WI38 (cell line): ENCODE data around the gene ENPP1.
A peak's percentile ranks its signal among the peaks of the same experiment; 100 is the strongest.
"Not testable (repeated sequence)": the region's sequence is repeated elsewhere in the genome, so short reads cannot be mapped to it uniquely, and the experiment has no call there.

Experiments
- H3K4me3 ChIP-seq: 2 replicates; pipeline ENCODE4 v1.5.1; 2011; ENCODE audit warnings: low read depth, mild to moderate bottlenecking, control low read depth, low read length
- TF ChIP-seq, protein P1 (sequence below): IDR thresholded peaks from 2 replicates; pipeline ENCODE4 v1.5.1; 2012; ENCODE audit warnings: low read depth, mild to moderate bottlenecking, control low read depth, low read length

ENPP1 gene

DNA sequence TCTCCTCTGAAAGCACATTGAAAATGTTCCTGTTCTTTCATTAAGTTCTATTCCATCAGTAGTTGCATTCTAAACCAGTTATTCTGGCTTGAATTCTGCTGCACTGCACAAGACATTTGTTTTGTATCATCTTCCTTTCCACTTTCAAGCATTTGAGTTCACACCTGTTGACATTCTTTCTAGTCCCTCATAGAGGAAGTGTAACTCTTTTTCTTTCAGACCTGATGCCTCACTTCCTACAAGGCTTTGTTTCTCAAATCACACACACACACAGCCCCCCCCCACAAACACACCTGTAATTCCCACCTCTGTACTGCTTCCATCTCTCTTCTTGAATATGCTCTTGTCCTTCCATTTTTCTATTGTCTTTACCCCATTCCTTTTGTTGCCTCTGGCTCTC lies 92.4 kb downstream of the ENPP1 start:
- TF ChIP-seq, protein P1, sequence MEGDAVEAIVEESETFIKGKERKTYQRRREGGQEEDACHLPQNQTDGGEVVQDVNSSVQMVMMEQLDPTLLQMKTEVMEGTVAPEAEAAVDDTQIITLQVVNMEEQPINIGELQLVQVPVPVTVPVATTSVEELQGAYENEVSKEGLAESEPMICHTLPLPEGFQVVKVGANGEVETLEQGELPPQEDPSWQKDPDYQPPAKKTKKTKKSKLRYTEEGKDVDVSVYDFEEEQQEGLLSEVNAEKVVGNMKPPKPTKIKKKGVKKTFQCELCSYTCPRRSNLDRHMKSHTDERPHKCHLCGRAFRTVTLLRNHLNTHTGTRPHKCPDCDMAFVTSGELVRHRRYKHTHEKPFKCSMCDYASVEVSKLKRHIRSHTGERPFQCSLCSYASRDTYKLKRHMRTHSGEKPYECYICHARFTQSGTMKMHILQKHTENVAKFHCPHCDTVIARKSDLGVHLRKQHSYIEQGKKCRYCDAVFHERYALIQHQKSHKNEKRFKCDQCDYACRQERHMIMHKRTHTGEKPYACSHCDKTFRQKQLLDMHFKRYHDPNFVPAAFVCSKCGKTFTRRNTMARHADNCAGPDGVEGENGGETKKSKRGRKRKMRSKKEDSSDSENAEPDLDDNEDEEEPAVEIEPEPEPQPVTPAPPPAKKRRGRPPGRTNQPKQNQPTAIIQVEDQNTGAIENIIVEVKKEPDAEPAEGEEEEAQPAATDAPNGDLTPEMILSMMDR = no peak
- no peak overlapping the region for H3K4me3 ChIP-seq

DNA sequence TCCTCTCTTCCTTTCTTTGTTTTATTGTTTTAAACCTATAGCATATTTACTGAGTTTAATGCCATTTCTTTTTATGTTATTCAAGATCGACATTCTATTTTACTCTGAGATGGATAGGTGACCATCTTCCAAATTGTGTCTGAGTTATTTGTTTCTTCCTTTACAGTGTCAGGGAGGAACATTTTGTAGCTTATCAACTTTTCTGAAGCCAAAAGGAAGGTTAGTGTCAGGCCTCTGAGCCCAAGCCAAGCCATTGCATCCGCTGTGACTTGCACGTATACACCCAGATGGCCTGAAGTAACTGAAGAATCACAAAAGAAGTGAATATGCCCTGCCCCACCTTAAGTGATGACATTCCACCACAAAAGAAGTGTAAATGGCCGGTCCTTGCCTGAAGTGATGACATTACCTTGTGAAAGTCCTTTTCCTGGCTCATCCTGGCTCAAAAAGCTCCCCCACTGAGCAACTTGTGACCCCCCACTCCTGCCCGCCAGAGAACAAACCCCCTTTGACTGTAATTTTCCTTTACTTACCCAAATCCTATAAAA lies 93.6 kb downstream of the ENPP1 start:
- H3K4me3 ChIP-seq = not testable (repeated sequence)

DNA sequence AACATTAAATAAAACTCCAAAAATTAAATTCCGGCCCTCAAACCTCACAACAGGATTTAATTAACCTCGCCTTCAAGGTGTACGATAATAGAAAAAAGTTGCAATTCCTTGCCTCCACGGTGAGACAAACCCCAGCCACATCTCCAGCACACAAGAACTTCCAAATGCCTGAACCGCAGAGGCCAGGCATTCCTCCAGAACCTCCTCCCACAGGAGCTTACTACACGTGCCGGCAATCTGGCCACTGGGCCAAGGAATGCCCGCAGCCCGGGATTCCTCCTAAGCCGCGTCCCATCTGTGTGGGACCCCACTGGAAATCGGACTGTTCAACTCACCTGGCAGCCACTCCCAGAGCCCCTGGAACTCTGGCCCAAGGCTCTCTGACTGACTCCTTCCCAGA lies 95.9 kb downstream of the ENPP1 start:
- not testable (repeated sequence) for H3K4me3 ChIP-seq

DNA sequence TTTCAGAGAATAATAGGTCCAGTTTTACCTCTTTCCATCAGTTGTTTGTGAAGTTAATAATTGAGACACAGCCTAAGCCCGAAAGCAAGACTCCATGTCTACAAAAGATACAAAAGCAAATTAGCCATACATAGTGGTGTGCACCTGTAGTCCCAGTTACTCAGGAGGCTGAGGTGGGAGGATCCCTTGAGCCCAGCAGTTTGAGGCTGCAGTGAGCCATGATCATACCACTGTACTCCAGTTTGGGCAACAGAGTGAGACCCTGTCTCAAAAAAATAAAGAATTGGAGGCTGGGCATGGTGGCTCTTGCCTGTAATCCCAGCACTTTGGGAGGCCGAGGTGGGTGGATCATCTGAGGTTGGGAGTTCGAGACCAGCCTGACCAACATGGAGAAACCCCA lies 101.0 kb downstream of the ENPP1 start:
- not testable (repeated sequence) for H3K4me3 ChIP-seq

DNA sequence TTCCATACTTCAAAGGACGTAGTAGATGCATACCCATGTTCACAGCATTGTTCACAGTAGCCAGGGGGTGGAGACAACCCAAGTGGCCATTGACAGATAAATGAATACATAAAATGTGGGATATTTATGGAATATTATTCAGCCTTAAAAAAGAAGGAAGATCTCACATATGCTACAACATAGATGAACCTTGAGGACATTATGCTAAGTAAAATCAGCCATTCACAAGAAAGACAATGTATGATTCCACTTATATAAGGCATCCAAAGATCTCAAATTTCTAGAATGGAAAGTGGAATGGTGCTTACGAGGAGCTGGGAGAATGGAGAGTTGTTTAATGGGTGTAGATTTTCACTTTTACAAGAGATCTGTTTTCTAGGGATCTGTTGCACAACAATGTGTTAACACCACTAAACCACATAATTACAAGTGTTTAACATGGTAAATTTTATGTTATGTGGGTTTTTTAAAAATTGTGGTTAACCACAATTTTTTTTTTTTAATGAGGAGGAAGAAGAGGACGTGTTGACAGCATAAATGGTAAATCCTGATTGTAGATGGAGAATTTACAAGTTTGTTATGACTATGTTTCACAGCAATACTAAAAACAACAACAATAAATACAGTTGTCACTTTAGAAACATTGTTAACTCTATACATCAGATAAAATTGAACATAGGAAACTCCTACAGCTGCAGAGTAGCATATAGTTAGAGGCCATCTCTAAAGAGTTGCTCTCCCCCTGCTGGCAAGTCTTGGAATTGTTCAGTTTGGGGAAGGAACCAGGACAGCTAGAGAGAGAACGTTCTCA lies 101.8 kb downstream of the ENPP1 start:
- H3K4me3 ChIP-seq = no peak overlapping the region
- TF ChIP-seq, protein P1 = peak; percentile 75

DNA sequence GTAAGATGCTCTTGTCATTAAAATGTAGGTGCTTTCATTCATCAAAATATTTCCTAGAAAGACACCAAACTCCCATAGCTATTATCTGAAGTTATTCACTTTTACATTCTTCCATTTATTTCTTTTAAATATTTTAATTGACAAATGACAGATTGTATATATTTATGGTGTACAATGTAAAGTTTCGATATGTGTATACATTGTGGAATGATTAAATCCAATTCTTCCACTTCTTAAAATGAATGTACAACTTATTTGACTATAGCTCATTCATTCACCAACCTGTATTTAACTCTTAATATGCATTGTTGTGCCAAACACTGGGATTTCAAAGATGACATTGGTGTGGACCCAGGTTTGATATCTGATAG lies 102.4 kb downstream of the ENPP1 start:
- TF ChIP-seq, protein P1 = no peak
- H3K4me3 ChIP-seq = no peak overlapping the region

DNA sequence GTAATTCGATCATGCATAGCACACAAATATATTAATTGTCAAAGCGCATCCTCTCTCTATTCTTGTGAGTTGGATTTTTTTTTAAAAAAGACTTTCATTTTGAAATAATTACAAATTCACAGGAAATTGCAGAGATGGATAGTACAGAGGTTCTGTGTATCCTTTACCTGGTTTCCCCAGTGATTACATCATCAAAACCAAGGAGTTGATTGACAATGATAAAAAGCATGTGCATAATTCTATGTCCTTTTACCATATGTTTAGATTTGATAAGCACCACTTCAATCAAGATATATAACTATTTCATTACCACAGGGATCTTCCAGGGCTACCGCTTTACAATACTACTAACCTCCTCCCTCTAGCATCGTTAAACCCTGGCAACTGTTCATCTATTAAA lies 103.1 kb downstream of the ENPP1 start:
- TF ChIP-seq, protein P1 = no peak
- no peak overlapping the region for H3K4me3 ChIP-seq

DNA sequence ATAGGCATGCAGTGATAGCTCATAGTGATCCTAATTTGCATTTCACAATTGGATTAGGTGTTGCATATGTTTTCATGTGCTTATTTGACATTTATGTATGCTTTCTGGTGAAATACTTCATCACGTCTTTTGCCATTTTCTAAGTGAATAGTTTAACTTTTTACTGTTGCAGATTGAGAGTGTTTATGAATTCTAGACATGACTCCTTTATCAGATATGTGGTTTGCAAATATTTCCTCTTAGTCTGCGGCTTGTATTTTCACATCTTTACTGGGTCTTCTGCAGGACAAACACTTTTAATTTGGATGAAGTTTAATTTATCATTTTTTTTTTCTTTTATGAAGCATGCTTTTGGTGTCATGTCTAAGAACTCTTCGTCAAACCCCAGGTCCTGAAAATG lies 104.1 kb downstream of the ENPP1 start:
- no peak overlapping the region; the same call in 1 of the 2 replicates for H3K4me3 ChIP-seq

More for the DNA sequence above, 104.1 kb downstream of the ENPP1 start:
- TF ChIP-seq, protein P1 = no peak
